Transverse colon (tissue), 3 donors: ENCODE results near the gene OR6S1.

ENCODE experiments used
- EP300 ChIP-seq: sonication (generic); formaldehyde crosslinking; IDR thresholded peaks from one replicate; pipeline ENCODE4 v1.6.1; 2017; ENCODE audit warnings: antibody characterized with exemption, low read depth
- POLR2A ChIP-seq: fragments of 450-650 bp; IDR thresholded peaks from one replicate; pipeline ENCODE4 v1.6.1; 2016; ENCODE audit warnings: antibody characterized with exemption, mild to moderate bottlenecking, moderate library complexity
- TF ChIP-seq, protein P1 (sequence below), 5 experiments: fragments of 200-600 bp in 3 of 5; fragments of 450-650 bp in 2 of 5; sonication (generic) in 3 of 5; IDR thresholded peaks; 1 replicate in 2 of 5; 2 replicates in 3 of 5; pipeline ENCODE4 v1.5.1; 2016 to 2017; ENCODE audit warnings: antibody characterized with exemption in 5 of 5, inconsistent platforms in 3 of 5, mild to moderate bottlenecking in 2 of 5, moderate library complexity in 1 of 5

- TF ChIP-seq, protein P1, sequence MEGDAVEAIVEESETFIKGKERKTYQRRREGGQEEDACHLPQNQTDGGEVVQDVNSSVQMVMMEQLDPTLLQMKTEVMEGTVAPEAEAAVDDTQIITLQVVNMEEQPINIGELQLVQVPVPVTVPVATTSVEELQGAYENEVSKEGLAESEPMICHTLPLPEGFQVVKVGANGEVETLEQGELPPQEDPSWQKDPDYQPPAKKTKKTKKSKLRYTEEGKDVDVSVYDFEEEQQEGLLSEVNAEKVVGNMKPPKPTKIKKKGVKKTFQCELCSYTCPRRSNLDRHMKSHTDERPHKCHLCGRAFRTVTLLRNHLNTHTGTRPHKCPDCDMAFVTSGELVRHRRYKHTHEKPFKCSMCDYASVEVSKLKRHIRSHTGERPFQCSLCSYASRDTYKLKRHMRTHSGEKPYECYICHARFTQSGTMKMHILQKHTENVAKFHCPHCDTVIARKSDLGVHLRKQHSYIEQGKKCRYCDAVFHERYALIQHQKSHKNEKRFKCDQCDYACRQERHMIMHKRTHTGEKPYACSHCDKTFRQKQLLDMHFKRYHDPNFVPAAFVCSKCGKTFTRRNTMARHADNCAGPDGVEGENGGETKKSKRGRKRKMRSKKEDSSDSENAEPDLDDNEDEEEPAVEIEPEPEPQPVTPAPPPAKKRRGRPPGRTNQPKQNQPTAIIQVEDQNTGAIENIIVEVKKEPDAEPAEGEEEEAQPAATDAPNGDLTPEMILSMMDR (IDR thresholded peaks at IDR 0.05) = no peak
- no peak for TF ChIP-seq EP300
- no peak for TF ChIP-seq POLR2A
Observed at GRCh38 chr14:20612403-20612802, 29.1 kb downstream of the OR6S1 start.
